GM21390 (cell line): ENCODE data around the gene CCDC159.
"Not testable (repeated sequence)": the region's sequence is repeated elsewhere in the genome, so short reads cannot be mapped to it uniquely, and the experiment has no call there.

ENCODE experiments used
- ATAC-seq: cut with Tn5 transposase; IDR thresholded peaks from one replicate; pipeline ENCODE4 v1.9.1; 2021; ENCODE audit not compliant: unreplicated experiment

Gene CCDC159

DNA sequence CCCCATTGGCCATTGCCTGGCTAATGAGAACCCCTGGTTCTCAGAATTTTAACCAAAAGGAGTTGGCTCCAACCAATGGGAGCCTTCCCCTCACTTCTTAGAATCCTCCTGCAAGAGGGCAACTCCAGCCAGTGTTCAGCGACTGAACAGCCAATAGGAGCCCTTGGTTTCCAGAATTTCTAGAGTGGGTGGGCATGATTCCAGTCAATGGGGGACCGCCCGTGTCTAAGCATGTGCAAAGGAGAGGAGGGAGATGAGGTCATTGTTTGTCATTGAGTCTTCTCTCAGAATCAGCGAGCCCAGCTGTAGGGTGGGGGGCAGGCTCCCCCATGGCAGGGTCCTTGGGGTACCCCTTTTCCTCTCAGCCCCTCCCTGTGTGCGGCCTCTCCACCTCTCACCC is 18.6 kb downstream of the CCDC159 start:
- ATAC-seq = no peak

GRCh38 chr19:11365557-11366117 is 19.3 kb downstream of the CCDC159 start:
- no peak for ATAC-seq

DNA sequence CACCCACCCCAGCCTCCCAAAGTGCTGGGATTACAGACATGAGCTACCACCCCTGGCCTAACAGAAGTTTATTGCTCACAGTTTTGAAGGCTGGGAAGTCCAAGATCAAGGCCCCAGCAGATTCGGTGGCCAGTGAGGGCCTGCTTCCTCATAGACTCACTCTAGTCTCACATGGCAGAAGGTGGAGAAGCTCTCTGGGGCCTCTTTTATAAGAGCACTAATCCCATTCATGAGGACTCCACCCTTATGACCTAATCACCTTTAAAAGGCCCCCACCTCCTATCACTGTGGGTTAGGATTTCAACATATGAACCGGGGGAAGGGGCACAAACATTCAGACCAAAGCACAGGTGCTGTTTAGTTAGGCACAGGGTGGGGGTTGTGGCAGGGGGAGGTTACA is 21.2 kb downstream of the CCDC159 start:
- ATAC-seq = no peak

GRCh38 chr19:11370744-11371143 is 24.4 kb downstream of the CCDC159 start:
- ATAC-seq = no peak

GRCh38 chr19:11373166-11373884 is 27.0 kb downstream of the CCDC159 start:
- ATAC-seq = no peak

GRCh38 chr19:11373885-11374432 is 27.6 kb downstream of the CCDC159 start:
- no peak for ATAC-seq

- ATAC-seq = peak; percentile 82
Measured at GRCh38 chr19:11374433-11375142, 28.3 kb downstream of the CCDC159 start, which contains the start of gene SWSAP1. Gene SWSAP1, plus strand, starts transcription at chr19:11374666. Its CDS starts 15 bp downstream, at chr19:11374681.

- no peak for ATAC-seq
Measured at GRCh38 chr19:11375143-11375948, 29.0 kb downstream of the CCDC159 start.

GRCh38 chr19:11377237-11377636 is 30.9 kb downstream of the CCDC159 start:
- no peak for ATAC-seq

GRCh38 chr19:11377756-11378155 is 31.4 kb downstream of the CCDC159 start:
- no peak for ATAC-seq

GRCh38 chr19:11378319-11379189 is 32.2 kb downstream of the CCDC159 start:
- no peak for ATAC-seq

DNA sequence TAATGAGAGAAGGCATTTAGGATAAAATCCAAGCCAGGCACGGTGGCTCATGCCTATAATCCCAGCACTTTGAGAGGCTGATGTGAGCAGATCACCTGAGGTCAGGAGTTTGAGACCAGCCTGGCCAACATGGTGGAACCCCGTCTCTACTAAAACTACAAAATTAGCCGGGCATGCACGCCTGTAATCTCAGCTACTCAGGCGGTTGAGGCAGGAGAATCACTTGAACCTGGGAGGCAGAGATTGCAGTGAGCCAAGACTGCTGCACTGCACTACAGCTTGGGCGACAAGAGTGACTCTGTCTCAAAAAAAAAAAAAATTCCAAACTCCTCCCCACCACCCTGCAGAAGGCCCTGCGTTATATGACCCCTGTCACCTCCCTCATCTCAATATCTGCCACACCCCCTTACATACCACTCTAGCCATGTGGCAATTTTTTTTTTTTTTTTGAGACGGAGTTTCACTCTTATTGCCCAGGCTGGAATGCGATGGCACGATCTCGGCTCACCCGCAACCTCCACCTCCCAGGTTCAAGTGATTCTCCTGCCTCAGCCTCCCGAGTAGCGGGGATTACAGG is 33.0 kb downstream of the CCDC159 start:
- not testable (repeated sequence) for ATAC-seq

- ATAC-seq = no peak
Measured at GRCh38 chr19:11379857-11380350, 33.6 kb downstream of the CCDC159 start.

DNA sequence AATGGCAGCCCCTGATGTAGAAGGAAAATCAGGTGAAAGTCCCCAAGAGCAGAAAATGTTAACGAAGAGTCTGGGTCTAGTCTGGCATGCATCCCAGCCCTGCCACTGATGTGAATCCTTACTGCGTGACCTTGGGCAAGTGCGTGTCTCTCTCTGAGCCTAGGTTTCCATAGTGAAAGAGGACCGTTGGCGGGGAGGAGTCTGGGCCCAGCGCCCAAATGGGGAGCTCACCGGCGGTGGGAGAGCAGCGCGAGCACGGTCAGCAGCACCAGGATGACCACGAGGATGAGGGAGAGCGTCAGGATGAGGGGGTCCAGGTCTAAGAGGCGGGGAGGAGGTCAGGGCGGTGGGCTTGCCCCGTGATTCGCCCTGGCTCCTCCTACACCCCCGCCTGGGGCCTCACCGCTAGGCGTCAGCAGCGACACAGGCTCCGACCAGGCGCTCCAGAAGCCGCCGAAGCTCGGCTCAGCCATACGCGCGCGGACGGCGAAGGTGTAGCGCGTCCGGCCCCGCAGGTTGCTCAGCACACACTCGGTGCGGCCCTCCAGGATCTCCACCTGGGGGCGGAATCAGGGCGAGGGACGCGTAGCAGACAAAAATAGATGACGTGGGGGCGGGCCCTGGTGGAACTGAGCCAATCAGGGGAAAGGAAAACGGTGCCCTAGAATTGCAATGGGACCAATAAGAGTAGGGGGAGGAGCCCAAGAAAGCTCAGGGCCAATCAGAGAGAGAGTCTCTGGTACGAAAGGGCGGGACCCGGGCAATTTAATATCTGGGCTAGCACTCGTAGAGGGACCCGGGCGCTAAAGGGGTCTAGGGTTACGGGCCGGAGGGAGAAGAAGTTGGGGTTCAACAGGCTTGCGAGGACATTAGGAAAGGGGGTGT is 34.6 kb downstream of the CCDC159 start:
- peak; percentile 69 for ATAC-seq

DNA sequence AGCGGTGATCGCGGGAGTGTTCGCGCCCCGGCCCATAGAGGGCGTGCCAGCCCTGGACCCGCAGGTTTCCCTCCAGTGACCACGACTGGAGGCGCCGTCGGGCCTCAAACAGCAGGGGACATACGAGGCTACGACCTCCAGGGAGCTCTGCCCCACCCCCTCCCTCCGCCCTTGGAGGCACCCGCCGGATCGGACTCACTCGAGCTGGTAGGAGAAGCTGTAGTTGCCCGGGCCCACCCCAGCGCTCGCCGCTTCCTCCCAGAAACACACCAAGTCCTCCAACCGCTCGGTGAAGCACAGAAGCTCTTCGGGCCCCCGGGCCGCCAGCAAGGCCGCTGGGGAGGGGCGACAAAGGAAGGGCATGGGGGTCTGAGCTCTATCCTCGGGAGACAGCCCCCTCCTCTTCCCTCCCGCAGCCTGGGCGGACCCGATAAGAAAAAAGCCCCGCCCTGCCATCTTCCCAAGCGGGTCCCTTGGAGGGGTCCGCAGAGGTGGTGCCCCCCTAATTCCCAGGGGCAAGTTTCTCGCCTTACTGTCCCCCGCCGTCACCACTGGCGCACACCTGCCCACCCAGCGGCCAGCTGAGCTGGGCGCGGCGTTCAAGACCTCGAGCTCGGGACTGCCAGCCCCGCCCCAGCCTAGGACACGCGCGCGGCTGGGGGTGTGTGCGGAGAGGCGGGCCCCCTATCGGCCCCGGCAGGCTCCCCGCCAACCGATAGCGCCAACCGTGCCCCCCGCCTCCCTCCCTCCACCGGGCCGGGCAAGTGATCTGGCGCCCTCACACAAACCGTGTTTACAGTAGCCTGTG is 36.8 kb downstream of the CCDC159 start:
- ATAC-seq = no peak

GRCh38 chr19:11383706-11384048 is 37.4 kb downstream of the CCDC159 start:
- no peak for ATAC-seq

DNA sequence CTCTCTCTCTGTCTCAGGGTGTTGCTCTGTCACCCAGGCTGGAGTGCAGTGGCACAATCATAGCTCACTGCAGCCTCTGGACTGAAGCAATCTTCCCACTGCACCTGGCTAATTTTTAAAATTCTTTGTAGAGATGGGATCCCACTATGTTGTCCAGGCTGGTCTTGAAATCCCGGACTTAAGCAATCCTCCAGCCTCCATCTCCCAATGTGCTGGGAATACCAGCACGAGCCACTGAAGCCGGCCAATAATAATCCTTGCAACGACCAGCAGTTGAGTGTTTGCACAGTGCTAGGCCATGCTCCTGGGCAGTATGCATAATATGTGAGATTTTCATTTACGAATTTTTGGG is 38.4 kb downstream of the CCDC159 start:
- ATAC-seq = no peak
